Measurements from ENCODE around the gene ABAT.

DNA sequence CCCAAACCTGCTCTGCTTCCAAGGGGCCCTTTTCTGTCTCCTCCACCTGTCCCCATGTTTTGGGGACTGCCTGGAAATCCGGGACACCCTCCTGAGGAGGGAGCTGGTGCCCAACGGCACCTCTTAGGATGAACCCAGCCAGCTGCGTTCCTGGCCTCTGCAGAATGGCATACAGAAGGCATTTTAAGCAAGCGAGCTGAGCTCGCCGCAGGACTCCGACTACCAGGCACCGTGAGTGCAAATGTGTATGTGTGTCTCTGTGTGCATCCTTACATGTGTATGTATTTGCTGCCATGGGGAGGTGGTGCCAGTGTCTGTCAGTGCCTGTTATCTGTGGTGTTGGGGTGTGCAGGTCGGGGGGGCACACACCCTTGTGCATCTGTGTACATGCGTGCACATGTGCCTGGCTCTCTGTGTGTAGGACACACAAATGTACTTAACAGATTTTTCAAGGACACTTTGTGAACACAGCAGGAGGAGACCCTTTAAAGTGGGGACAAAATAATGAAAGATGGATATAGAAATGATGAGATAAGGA, 39.3 kb downstream of the ABAT start:
- TF ChIP-seq, protein P1, sequence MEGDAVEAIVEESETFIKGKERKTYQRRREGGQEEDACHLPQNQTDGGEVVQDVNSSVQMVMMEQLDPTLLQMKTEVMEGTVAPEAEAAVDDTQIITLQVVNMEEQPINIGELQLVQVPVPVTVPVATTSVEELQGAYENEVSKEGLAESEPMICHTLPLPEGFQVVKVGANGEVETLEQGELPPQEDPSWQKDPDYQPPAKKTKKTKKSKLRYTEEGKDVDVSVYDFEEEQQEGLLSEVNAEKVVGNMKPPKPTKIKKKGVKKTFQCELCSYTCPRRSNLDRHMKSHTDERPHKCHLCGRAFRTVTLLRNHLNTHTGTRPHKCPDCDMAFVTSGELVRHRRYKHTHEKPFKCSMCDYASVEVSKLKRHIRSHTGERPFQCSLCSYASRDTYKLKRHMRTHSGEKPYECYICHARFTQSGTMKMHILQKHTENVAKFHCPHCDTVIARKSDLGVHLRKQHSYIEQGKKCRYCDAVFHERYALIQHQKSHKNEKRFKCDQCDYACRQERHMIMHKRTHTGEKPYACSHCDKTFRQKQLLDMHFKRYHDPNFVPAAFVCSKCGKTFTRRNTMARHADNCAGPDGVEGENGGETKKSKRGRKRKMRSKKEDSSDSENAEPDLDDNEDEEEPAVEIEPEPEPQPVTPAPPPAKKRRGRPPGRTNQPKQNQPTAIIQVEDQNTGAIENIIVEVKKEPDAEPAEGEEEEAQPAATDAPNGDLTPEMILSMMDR (conservative IDR thresholded peaks at IDR 0.05; ENCODE audit: low read length): no peak
- no peak for TF ChIP-seq EZH2phosphoT487 (IDR thresholded peaks at IDR 0.05; ENCODE audit: borderline replicate concordance, low read depth, low read length)

Data from OCI-LY7 (cell line).